Activated naive CD8-positive, alpha-beta T cell treated with anti-CD3 and anti-CD28 coated beads, Interleukin-2, amount 10 ng/mL, durations not matched to agents 7 days and 5 days (primary cell): ENCODE data around the gene CHPF. TPM values are rescaled to one million over a fixed set of nuclear protein-coding genes. Genes with fewer than 3 reads are reported as not detected.

Experiments used
- ATAC-seq: fragments of 150-1000 bp; cut with Tn5 transposase; one replicate; pipeline ENCODE4 v1.10.0; 2021; ENCODE audit warnings: low read depth, moderate library complexity
- POLR2A ChIA-PET: fragments of 350-600 bp; sonication (Branson Sonifier 250); formaldehyde crosslinking; loops from one replicate; lab custom pipeline; 2021; ENCODE audit warnings: antibody characterized with exemption; lab: Charles Lee
- DNase-seq: peaks from one replicate; pipeline ENCODE4 v3.0.0; 2021
- H3K27ac Mint-ChIP-seq: one replicate; pipeline ENCODE4 v1.8.0; 2022; ENCODE audit warnings: mild to moderate bottlenecking, mixed read lengths
- H3K27me3 Mint-ChIP-seq: one replicate; pipeline ENCODE4 v1.8.0; 2022; ENCODE audit warnings: mild to moderate bottlenecking, moderate library complexity, mixed read lengths
- H3K36me3 Mint-ChIP-seq: one replicate; pipeline ENCODE4 v1.8.0; 2021; ENCODE audit warnings: mild to moderate bottlenecking, mixed read lengths
- H3K4me1 Mint-ChIP-seq: one replicate; pipeline ENCODE4 v1.8.0; 2021; ENCODE audit warnings: mixed read lengths
- H3K4me3 Mint-ChIP-seq: one replicate; pipeline ENCODE4 v1.8.0; 2022; ENCODE audit warnings: mild to moderate bottlenecking, moderate library complexity, mixed read lengths
- H3K9me3 Mint-ChIP-seq: one replicate; pipeline ENCODE4 v1.8.0; 2021; ENCODE audit warnings: mixed read lengths
- total RNA-seq, 2 experiments: library from RNA; stranded (reverse); gene quantifications; one replicate each; pipeline ENCODE4 v1.2.3, GENCODE V29; 2021

Gene CHPF
- total RNA-seq, 2 experiments from 2014 or later = 7.7 to 8.1 TPM

- no peaks in the 10 kb centered on the region for H3K27me3 Mint-ChIP-seq
- no peak overlapping the region for H3K27ac Mint-ChIP-seq
- no peak for ATAC-seq
- H3K4me1 Mint-ChIP-seq = no peaks in the 10 kb centered on the region
- POLR2A ChIA-PET = no interaction called here
- no peaks in the 10 kb centered on the region for H3K36me3 Mint-ChIP-seq
- no peak overlapping the region for H3K4me3 Mint-ChIP-seq
- H3K9me3 Mint-ChIP-seq = no peaks in the 10 kb centered on the region
- no peak for DNase-seq
Measured at GRCh38 chr2:219562049-219563020, 18.7 kb upstream of the CHPF start.

GRCh38 chr2:219561179-219562048, 17.8 kb upstream of the CHPF start:
- H3K4me3 Mint-ChIP-seq = no peak overlapping the region
- DNase-seq (no peak), ATAC-seq (no peak)
- POLR2A ChIA-PET = no interaction called here
- no peak overlapping the region for H3K27ac Mint-ChIP-seq
- H3K9me3 Mint-ChIP-seq = no peaks in the 10 kb centered on the region
- no peaks in the 10 kb centered on the region for H3K27me3 Mint-ChIP-seq
- H3K36me3 Mint-ChIP-seq = no peaks in the 10 kb centered on the region
- no peaks in the 10 kb centered on the region for H3K4me1 Mint-ChIP-seq

- H3K4me3 Mint-ChIP-seq = no peak overlapping the region
Measured at GRCh38 chr2:219560893-219561178, 17.2 kb upstream of the CHPF start.

GRCh38 chr2:219560037-219560892, 16.7 kb upstream of the CHPF start:
- peaks cover 1% of the 10 kb centered on the region for H3K27me3 Mint-ChIP-seq
- no peaks in the 10 kb centered on the region for H3K9me3 Mint-ChIP-seq
- H3K4me3 Mint-ChIP-seq = no peak overlapping the region
- POLR2A ChIA-PET = interaction anchor here (1.0 kb wide), 1 partner anchor 17 kb away, joined by 3 read pairs; the partner anchor contains the start of genes CHPF and TMEM198
- DNase-seq (peak; percentile 34), ATAC-seq (peak; percentile 25)
- H3K36me3 Mint-ChIP-seq = no peaks in the 10 kb centered on the region
- no peaks in the 10 kb centered on the region for H3K4me1 Mint-ChIP-seq
- H3K27ac Mint-ChIP-seq = no peak overlapping the region

More at GRCh38 chr2:219560893-219561178, 17.2 kb upstream of the CHPF start:
- no peaks in the 10 kb centered on the region for H3K27me3 Mint-ChIP-seq
- H3K27ac Mint-ChIP-seq = no peak overlapping the region
- no peaks in the 10 kb centered on the region for H3K4me1 Mint-ChIP-seq
- ATAC-seq (no peak), DNase-seq (no peak)
- POLR2A ChIA-PET = no interaction called here
- no peaks in the 10 kb centered on the region for H3K9me3 Mint-ChIP-seq
- no peaks in the 10 kb centered on the region for H3K36me3 Mint-ChIP-seq

GRCh38 chr2:219559156-219559915, 15.7 kb upstream of the CHPF start:
- no peak for ATAC-seq
- POLR2A ChIA-PET = interaction anchor here (1.0 kb wide), 1 partner anchor 16 kb away, joined by 3 read pairs; the partner anchor contains the start of genes CHPF and TMEM198
- H3K4me3 Mint-ChIP-seq = no peak overlapping the region
- DNase-seq = peak; percentile 24
- H3K36me3 Mint-ChIP-seq = no peaks in the 10 kb centered on the region
- peaks cover 5% of the 10 kb centered on the region for H3K27me3 Mint-ChIP-seq
- no peaks in the 10 kb centered on the region for H3K4me1 Mint-ChIP-seq
- H3K27ac Mint-ChIP-seq = no peak overlapping the region
- no peaks in the 10 kb centered on the region for H3K9me3 Mint-ChIP-seq

- Mint-ChIP-seq H3K4me3 (no peak overlapping the region), H3K9me3 (no peaks in the 10 kb centered on the region), H3K27me3 (peaks cover 17% of the 10 kb centered on the region), H3K4me1 (no peaks in the 10 kb centered on the region), H3K36me3 (no peaks in the 10 kb centered on the region), H3K27ac (no peak overlapping the region)
- DNase-seq (peak; percentile 22), ATAC-seq (no peak)
- POLR2A ChIA-PET = no interaction called here
Measured at GRCh38 chr2:219557791-219558785, 14.5 kb upstream of the CHPF start.

GRCh38 chr2:219557320-219557719, 13.7 kb upstream of the CHPF start:
- peak; percentile 23 for DNase-seq
- peaks cover 17% of the 10 kb centered on the region for H3K27me3 Mint-ChIP-seq
- no peak overlapping the region for H3K4me3 Mint-ChIP-seq
- no peak overlapping the region for H3K27ac Mint-ChIP-seq
- no peaks in the 10 kb centered on the region for H3K36me3 Mint-ChIP-seq
- H3K4me1 Mint-ChIP-seq = no peaks in the 10 kb centered on the region
- POLR2A ChIA-PET = no interaction called here
- no peaks in the 10 kb centered on the region for H3K9me3 Mint-ChIP-seq
- ATAC-seq = no peak

- no peak for ATAC-seq
- peak; percentile 18 for DNase-seq
- H3K9me3 Mint-ChIP-seq = no peaks in the 10 kb centered on the region
- H3K4me3 Mint-ChIP-seq = no peak overlapping the region
- H3K4me1 Mint-ChIP-seq = peaks cover 3% of the 10 kb centered on the region
- POLR2A ChIA-PET = no interaction called here
- H3K36me3 Mint-ChIP-seq = no peaks in the 10 kb centered on the region
- H3K27me3 Mint-ChIP-seq = peaks cover 25% of the 10 kb centered on the region
- H3K27ac Mint-ChIP-seq = no peak overlapping the region
Measured at GRCh38 chr2:219556413-219556812, 12.8 kb upstream of the CHPF start.

GRCh38 chr2:219555956-219556355, 12.3 kb upstream of the CHPF start:
- Mint-ChIP-seq H3K36me3 (no peaks in the 10 kb centered on the region), H3K4me1 (peaks cover 3% of the 10 kb centered on the region), H3K9me3 (no peaks in the 10 kb centered on the region), H3K27ac (no peak overlapping the region), H3K4me3 (no peak overlapping the region), H3K27me3 (peaks cover 27% of the 10 kb centered on the region)
- ATAC-seq (no peak), DNase-seq (peak; percentile 21)
- POLR2A ChIA-PET = interaction anchor here (1.2 kb wide), 1 partner anchor 15 kb away, joined by 3 read pairs; no protein-coding TSS in a partner anchor

- H3K4me1 Mint-ChIP-seq = peaks cover 3% of the 10 kb centered on the region
- H3K27me3 Mint-ChIP-seq = peaks cover 34% of the 10 kb centered on the region
- no peaks in the 10 kb centered on the region for H3K9me3 Mint-ChIP-seq
- no peak for ATAC-seq
- peak; percentile 27 for DNase-seq
- H3K36me3 Mint-ChIP-seq = no peaks in the 10 kb centered on the region
- POLR2A ChIA-PET = no interaction called here
- H3K27ac Mint-ChIP-seq = no peak overlapping the region
- H3K4me3 Mint-ChIP-seq = no peak overlapping the region
Measured at GRCh38 chr2:219554350-219554749, 10.7 kb upstream of the CHPF start.

GRCh38 chr2:219553463-219553963, 9.9 kb upstream of the CHPF start:
- peak overlapping the region; percentile 28 for H3K4me3 Mint-ChIP-seq
- ATAC-seq = no peak
- peaks cover 3% of the 10 kb centered on the region for H3K4me1 Mint-ChIP-seq
- H3K27me3 Mint-ChIP-seq = peaks cover 34% of the 10 kb centered on the region
- POLR2A ChIA-PET = interaction anchor here (1.5 kb wide), 1 partner anchor 10 kb away, joined by 7 read pairs; the partner anchor contains the start of genes CHPF and TMEM198
- no peak overlapping the region for H3K27ac Mint-ChIP-seq
- DNase-seq = no peak
- H3K9me3 Mint-ChIP-seq = no peaks in the 10 kb centered on the region
- no peaks in the 10 kb centered on the region for H3K36me3 Mint-ChIP-seq
